ENCODE data around the gene FAM181B.

The FAM181B gene

DNA sequence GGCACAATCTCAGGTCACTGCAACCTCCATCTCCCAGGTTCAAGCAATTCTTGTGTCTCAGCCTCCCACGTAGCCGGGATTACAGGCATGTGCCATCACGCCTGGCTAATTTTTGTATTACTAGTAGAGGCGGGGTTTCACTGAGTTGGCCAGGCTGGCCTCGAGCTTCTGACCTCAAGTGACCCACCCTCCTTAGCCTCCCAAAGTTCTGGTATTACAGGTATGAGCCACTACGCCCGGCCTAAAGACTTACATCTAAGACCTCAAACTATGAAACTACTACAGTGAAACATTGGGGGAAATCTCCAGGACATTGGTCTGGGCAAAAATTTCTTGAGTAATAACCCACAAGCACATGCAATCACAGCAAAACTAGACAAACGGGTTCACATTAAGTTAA is 13.8 kb upstream of the FAM181B start:
- DNase-seq (ENCODE audit: low read depth): no peak
- no peak overlapping the region for H3K4me3 ChIP-seq (ENCODE audit: low read depth, low read length)

DNA sequence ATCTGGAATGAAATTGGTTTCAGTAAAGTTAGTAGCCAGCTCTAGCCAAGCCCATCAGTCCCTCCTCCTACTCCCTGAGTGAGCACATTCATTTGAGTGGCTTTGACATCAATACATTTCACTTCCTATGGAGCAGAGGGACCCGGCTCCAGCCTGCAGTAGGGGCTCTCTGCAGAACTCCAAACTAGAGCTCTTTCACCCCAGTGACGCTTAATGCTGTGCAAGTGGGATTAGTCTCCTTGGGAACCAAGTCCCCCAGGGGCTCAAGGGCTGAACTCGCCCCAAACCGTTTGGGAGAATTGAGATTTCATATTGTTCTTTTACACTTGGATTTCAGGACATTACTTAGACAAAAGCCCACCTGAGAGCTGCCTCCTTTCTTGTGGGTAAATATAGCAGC is 4.4 kb upstream of the FAM181B start:
- H3K4me3 ChIP-seq (ENCODE audit: low read depth, low read length): no peak overlapping the region
- TF ChIP-seq MYC (IDR thresholded peaks at IDR 0.05; ENCODE audit: low read depth, low read length) (no peak), POLR2A (IDR thresholded peaks at IDR 0.05; ENCODE audit: extremely low read depth, insufficient read length) (no peak)
- TF ChIP-seq, protein P1, sequence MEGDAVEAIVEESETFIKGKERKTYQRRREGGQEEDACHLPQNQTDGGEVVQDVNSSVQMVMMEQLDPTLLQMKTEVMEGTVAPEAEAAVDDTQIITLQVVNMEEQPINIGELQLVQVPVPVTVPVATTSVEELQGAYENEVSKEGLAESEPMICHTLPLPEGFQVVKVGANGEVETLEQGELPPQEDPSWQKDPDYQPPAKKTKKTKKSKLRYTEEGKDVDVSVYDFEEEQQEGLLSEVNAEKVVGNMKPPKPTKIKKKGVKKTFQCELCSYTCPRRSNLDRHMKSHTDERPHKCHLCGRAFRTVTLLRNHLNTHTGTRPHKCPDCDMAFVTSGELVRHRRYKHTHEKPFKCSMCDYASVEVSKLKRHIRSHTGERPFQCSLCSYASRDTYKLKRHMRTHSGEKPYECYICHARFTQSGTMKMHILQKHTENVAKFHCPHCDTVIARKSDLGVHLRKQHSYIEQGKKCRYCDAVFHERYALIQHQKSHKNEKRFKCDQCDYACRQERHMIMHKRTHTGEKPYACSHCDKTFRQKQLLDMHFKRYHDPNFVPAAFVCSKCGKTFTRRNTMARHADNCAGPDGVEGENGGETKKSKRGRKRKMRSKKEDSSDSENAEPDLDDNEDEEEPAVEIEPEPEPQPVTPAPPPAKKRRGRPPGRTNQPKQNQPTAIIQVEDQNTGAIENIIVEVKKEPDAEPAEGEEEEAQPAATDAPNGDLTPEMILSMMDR (IDR thresholded peaks at IDR 0.05; ENCODE audit: low read depth, low read length): no peak
- TF ChIP-seq, protein P2, sequence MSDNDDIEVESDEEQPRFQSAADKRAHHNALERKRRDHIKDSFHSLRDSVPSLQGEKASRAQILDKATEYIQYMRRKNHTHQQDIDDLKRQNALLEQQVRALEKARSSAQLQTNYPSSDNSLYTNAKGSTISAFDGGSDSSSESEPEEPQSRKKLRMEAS (IDR thresholded peaks at IDR 0.05; ENCODE audit: low read depth, low read length): no peak
- DNase-seq (ENCODE audit: low read depth): no peak

More for the DNA sequence above, 13.8 kb upstream of the FAM181B start:
- TF ChIP-seq, protein P2 (IDR thresholded peaks at IDR 0.05; ENCODE audit: low read depth, low read length): no peak
- no peak for TF ChIP-seq MYC (IDR thresholded peaks at IDR 0.05; ENCODE audit: low read depth, low read length)
- TF ChIP-seq POLR2A (IDR thresholded peaks at IDR 0.05; ENCODE audit: extremely low read depth, insufficient read length): no peak
- TF ChIP-seq, protein P1 (IDR thresholded peaks at IDR 0.05; ENCODE audit: low read depth, low read length): no peak

DNA sequence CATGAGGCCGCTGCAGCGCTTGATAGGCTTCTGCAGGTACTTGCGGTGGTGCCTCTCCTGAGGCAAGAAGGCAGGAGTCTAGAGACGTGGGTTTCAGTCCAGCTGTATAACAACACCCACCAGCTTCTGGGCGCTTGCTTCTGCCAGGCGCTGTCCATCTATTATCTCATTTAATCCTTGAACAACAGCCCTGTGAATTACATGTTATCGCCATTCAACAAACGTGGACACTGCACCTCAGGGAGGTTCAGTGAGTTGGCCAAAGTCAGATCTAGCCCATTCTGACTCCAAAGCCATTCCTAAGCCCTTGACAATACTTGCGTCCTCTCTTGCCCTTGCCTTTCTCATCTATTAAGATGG is 436 bp upstream of the FAM181B start:
- TF ChIP-seq, protein P2 (IDR thresholded peaks at IDR 0.05; ENCODE audit: low read depth, low read length): no peak
- no peak for TF ChIP-seq POLR2A (IDR thresholded peaks at IDR 0.05; ENCODE audit: extremely low read depth, insufficient read length)
- TF ChIP-seq, protein P1 (IDR thresholded peaks at IDR 0.05; ENCODE audit: low read depth, low read length): no peak
- TF ChIP-seq MYC (IDR thresholded peaks at IDR 0.05; ENCODE audit: low read depth, low read length): no peak
- no peak for DNase-seq (ENCODE audit: low read depth)
- no peak overlapping the region for H3K4me3 ChIP-seq (ENCODE audit: low read depth, low read length)

DNA sequence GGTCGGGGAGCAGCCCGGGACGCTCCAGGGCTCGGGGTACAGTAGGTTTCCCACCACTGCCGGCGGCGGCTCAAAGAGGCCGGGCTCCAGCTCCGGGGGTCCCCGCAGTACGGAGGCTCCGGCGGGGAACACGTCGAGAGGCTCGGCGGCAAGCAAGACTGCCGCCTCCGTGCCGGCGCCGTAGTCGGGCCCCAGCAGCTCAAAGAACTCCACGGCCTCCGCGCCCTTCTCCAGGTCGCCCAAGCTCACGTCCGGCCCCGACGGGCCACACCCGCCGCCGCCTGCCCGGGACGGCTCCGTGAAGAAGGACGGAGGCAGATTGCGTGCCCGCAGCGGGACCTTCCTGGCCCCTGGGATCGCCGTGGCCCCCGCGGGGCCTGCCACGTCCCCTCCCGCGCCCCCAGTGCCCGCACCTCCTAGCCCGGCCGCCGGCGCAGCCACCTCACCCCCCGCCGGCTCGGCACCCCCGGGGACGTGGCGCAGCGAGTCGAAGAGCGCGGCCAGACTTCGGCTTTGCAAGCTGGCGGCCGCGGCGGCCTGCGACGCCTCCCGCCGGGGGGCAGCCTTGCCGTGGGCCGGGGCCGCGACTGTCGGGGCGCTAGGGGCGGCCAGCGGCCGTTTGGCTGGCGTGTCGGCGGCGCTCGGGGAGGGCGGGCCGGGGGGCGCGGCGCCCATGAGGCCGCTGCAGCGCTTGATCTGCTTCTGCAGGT is 775 bp downstream of the FAM181B start:
- no peak for DNase-seq (ENCODE audit: low read depth)
- TF ChIP-seq POLR2A (IDR thresholded peaks at IDR 0.05; ENCODE audit: extremely low read depth, insufficient read length) (no peak), MYC (IDR thresholded peaks at IDR 0.05; ENCODE audit: low read depth, low read length) (no peak)
- TF ChIP-seq, protein P2 (IDR thresholded peaks at IDR 0.05; ENCODE audit: low read depth, low read length): no peak
- TF ChIP-seq, protein P1 (IDR thresholded peaks at IDR 0.05; ENCODE audit: low read depth, low read length): no peak
- no peak overlapping the region for H3K4me3 ChIP-seq (ENCODE audit: low read depth, low read length)

DNA sequence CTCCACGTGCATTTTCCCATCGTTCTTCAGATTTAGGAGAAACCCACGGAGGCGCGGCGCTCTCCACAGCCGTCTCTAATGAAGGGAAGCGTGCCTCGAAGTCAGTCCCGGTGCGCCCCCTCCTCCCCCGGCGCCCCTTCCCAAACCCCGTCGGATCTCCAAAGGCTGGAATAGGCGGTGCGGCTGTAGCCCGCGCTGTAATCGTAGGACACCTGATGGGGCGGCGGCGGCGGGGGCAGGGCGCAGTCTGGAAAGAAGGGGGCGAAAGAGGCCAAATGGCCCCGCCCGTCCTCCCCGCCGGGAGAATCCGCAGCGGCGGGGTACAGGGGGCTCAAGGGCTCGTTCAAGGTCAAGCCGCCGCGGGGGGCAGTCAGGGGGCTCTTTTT is 1.3 kb downstream of the FAM181B start:
- TF ChIP-seq MYC (IDR thresholded peaks at IDR 0.05; ENCODE audit: low read depth, low read length): no peak
- TF ChIP-seq, protein P2 (IDR thresholded peaks at IDR 0.05; ENCODE audit: low read depth, low read length): no peak
- TF ChIP-seq, protein P1 (IDR thresholded peaks at IDR 0.05; ENCODE audit: low read depth, low read length): no peak
- TF ChIP-seq POLR2A (IDR thresholded peaks at IDR 0.05; ENCODE audit: extremely low read depth, insufficient read length): no peak
- DNase-seq (ENCODE audit: low read depth): no peak
- H3K4me3 ChIP-seq (ENCODE audit: low read depth, low read length): no peak overlapping the region

Data from NB4 (cell line).